Transverse colon (tissue), 4 donors: ENCODE measurements around the gene OR7A10.

ENCODE experiments used
- POLR2A ChIP-seq: fragments of 450-650 bp; IDR thresholded peaks from one replicate; pipeline ENCODE4 v1.6.1; 2016; ENCODE audit warnings: antibody characterized with exemption, mild to moderate bottlenecking, moderate library complexity
- POLR2AphosphoS5 ChIP-seq, 3 donors: sonication (generic); formaldehyde crosslinking; IDR thresholded peaks; one replicate each; pipeline ENCODE4 v1.6.1; 2016; ENCODE audit warnings: antibody characterized with exemption in 3 of 3
- TF ChIP-seq, protein P1 (sequence below), 5 experiments: fragments of 200-600 bp in 3 of 5; fragments of 450-650 bp in 2 of 5; sonication (generic) in 3 of 5; IDR thresholded peaks; 1 replicate in 2 of 5; 2 replicates in 3 of 5; pipeline ENCODE4 v1.5.1; 2016 to 2017; ENCODE audit warnings: antibody characterized with exemption in 5 of 5, inconsistent platforms in 3 of 5, mild to moderate bottlenecking in 2 of 5, moderate library complexity in 1 of 5

DNA sequence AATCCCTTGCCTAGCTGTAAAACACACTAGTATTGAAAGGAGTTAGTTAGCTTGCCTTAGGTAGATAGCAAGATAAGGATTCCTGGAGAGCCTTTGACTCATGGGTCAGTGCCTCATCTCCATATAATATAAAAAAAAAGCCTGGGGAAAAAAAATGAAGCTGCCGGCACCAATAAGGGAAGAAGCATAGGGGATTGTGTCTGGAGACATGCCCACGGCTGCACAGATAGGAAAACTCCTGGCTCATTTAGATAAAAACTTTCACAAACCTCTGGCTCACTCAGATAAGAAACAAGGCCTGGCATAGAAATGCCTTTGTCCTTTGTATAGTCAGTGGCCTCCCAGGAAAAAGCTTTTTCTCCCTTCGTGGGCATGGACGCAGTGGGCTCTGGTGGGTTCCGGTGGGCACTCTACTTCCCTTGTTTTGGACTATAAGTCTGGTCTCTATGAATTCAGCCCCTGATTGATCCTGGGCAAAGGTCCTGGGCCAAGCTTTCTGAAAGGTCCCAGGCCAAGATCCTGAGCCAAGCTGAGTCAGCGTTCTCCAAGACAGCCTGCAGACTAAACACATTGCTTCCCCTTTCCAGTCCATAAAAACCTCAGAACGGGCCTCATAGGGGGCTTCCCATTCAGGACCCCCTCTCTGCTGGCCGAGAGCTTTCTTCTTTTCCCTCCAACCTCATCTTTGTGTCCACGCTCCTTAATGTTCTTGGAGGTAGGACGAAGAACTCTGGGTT is 42.1 kb upstream of the OR7A10 start:
- TF ChIP-seq, protein P1, sequence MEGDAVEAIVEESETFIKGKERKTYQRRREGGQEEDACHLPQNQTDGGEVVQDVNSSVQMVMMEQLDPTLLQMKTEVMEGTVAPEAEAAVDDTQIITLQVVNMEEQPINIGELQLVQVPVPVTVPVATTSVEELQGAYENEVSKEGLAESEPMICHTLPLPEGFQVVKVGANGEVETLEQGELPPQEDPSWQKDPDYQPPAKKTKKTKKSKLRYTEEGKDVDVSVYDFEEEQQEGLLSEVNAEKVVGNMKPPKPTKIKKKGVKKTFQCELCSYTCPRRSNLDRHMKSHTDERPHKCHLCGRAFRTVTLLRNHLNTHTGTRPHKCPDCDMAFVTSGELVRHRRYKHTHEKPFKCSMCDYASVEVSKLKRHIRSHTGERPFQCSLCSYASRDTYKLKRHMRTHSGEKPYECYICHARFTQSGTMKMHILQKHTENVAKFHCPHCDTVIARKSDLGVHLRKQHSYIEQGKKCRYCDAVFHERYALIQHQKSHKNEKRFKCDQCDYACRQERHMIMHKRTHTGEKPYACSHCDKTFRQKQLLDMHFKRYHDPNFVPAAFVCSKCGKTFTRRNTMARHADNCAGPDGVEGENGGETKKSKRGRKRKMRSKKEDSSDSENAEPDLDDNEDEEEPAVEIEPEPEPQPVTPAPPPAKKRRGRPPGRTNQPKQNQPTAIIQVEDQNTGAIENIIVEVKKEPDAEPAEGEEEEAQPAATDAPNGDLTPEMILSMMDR (IDR thresholded peaks at IDR 0.05), result no peak
- TF ChIP-seq POLR2AphosphoS5 (IDR thresholded peaks at IDR 0.05), result no peak
- TF ChIP-seq POLR2A, result no peak
